GM19025 (cell line): ENCODE data around the gene EXOC3L4.
"Not testable (repeated sequence)": the region's sequence is repeated elsewhere in the genome, so short reads cannot be mapped to it uniquely, and the experiment has no call there.

ENCODE experiments used
- ATAC-seq: cut with Tn5 transposase; IDR thresholded peaks from one replicate; pipeline ENCODE4 v1.9.1; 2021; ENCODE audit warnings: mild to moderate bottlenecking, low read depth, moderate library complexity; ENCODE audit not compliant: unreplicated experiment

Gene EXOC3L4

GRCh38 chr14:103094406-103095209 is at the start of gene EXOC3L4:
TSS of gene EXOC3L4 (plus strand) at chr14:103094725. CDS start at chr14:103100220, 5,495 bp downstream.
- no peak for ATAC-seq

DNA sequence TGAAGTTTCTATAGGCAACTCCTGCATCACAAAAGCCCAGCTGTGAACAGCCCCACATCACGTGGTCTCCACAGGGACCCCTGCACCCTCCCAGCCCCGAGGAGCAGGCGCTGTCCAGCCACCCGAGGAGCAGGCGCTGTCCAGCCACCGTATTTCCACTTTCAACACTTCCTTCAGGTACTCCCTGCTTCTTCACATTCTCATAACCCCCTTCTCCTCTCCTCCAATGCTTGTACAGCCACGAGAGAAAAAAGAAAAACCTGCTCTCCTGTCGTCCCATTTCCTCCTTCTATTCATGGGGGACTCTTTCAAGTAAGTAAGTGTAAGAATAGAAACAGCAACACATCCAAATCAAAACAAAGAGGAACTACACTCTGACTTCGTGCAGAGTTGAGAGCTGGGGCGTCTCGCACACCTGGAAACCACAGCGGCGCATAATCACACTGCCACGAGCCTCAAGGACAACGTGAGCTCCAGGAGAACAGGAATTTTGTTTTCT is 49.1 kb upstream of the EXOC3L4 start:
- no peak for ATAC-seq

GRCh38 chr14:103047453-103047852 is 47.1 kb upstream of the EXOC3L4 start:
- not testable (repeated sequence) for ATAC-seq

DNA sequence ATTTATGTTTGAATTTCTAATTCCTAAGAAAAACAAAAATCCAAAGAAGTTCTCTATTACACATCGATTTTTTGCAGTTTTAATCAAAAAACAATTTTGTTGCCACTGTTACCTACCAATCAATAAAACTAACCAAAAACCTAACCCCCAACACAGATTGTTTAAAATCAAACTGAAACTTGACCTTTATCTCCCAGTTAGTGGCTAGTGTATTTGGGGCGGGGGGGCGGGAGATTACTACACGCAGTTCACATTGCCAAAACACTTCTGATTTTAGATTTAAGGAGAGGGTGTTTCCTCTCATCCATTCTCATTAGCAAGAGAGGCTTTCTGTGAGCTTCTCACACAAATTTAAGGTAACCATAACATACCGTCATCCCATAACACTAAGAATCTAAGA is 43.6 kb upstream of the EXOC3L4 start:
- no peak for ATAC-seq

- ATAC-seq: no peak
These were observed 42.1 kb upstream of the EXOC3L4 start for GRCh38 chr14:103052407-103052806.

DNA sequence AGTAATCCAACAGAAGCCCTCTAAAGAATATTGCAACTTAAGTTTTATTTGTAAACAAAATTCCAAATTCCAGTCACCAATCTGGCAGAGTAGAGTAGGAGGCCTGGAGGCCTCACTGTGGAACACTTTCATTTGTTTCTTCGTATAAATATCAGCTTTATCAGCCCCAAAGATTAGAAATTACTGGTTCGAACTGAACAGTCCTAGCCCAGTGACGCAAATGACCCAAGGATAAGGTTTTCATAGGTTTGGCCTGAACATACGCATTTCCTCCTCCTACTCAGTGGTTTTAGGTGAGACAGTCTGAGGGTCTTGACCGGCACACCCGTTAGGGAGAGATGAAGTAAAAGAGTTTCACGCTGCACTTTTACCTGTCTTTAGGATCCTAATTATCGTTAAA is 38.8 kb upstream of the EXOC3L4 start:
- no peak for ATAC-seq

GRCh38 chr14:103056322-103057027 is 38.0 kb upstream of the EXOC3L4 start:
- no peak for ATAC-seq

DNA sequence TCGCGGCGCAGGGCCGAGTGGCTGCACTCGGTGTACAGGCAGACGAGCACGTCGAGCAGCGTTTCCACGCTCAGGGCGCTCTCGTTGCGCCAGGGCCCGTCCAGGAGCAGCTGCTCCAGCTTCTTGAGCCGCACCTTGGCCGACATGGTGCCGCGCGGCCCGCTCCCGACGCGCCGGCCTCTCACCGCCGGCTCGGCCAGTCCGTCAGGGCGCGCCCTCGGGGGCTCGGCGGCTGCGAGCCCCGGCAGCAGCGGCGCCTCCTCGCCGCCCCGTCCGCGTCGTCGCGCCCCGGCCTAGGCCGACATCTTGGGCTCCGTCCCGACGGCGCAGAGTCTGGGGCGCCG is 37.5 kb upstream of the EXOC3L4 start:
- peak; percentile 23 for ATAC-seq

DNA sequence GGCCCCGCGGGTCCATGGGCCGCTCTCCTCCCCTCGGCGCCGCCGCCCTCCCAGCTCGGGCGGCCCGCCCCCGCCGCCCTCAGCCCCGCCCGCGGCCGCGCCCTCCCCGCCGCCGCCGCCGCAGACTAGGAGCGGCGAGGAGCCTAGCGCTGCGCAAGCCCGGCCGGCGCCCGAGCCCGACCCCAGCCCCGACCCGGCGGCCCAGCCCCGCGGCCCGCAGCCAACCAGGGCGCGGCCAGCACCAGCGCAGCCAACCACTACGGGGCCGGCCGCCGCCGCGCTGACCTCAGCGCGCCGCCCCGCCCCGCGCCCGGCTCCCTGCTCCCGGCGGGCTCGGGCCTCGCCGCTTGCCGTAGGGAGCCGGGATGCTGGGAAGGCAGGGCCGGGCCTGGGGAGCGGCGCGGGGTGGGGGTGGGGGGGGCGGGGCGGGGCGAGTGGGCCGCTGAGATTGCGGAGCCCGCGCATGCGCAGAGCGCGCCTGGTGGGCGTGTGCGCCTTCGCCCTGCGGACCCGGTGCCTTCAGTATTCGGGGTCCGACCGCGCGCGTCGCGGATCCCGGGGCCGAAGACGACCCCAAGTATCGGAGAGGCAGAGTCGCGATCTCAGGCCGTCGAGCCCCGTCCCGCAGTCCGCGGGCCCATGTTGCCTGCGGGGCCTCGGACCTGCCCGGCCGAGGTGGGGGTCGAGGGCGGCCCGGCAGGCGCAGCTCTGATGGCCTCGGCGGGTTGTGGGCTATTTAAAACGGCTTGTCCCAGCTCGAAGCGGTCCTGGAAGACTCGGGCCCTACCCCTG is 37.0 kb upstream of the EXOC3L4 start, which contains the start of gene CDC42BPB:
Gene CDC42BPB, minus strand, starts transcription at position 178 of the 792 bp plus-strand sequence. CDS start 376 bp downstream, outside the sequence.
- ATAC-seq: peak; percentile 83

DNA sequence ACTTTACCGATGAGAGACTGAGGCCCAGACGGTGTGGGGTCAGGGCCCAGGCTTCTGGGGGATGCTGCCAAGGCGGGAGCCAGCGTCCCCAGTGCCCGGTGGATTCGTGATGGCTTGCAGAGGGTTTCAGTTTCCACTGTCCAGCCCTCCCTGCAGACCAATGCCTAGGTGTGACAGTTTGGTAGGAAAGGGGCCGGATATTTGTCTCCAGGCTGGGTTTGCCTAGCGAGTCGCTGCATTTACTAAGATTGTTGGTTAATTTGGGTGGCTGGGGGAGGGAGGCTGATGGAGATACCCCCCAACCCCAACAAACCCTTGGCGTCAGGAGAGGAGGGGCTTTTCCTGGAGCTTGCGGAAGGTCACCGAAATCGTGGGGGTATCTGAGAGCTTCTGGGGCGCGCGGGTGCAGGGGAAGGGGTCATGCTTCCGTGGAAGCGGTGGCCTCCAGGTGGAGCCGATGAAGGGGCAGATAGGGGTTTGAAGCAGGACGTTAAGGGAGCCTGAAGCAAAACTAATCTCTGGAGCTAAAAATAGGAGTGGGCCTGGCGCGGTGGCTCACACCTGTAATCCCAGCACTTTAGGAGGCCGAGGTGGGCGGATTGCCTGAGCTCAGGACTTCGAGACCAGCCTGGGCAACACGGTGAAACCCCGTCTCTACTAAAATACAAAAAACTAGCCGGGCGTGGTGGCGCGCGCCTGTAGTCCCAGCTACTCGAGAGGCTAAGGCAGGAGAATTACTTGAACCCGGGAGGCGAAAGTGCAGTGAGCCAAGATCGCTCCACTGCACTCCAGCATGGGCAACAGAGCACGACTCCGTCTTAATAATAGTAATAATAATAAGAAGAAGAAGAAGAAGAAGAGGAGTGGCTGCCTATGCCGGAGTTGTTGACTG is 36.1 kb upstream of the EXOC3L4 start:
- ATAC-seq: no peak

- ATAC-seq: no peak
These were observed 35.0 kb upstream of the EXOC3L4 start for GRCh38 chr14:103059556-103059955.

GRCh38 chr14:103061482-103061976 is 33.0 kb upstream of the EXOC3L4 start:
- ATAC-seq: no peak

DNA sequence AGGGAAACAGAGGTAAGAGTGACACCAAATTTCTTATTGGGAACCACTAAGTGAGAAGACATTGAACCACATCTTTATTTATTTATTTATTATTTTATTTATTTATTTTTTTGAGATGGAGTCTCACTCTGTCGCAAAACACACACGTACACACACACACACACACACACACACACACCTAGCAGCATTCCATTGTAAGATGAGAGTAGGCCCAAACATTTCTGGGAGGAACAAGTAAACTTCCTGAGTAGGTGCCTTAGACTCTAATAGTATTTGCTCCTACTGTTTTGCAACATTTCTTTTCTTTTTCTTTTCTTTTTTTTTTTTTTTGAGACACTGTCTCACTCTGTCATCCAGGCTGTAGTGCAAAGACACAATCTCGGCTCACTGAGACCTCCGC is 30.1 kb upstream of the EXOC3L4 start:
- no peak for ATAC-seq

GRCh38 chr14:103064978-103065377 is 29.5 kb upstream of the EXOC3L4 start:
- ATAC-seq: no peak

DNA sequence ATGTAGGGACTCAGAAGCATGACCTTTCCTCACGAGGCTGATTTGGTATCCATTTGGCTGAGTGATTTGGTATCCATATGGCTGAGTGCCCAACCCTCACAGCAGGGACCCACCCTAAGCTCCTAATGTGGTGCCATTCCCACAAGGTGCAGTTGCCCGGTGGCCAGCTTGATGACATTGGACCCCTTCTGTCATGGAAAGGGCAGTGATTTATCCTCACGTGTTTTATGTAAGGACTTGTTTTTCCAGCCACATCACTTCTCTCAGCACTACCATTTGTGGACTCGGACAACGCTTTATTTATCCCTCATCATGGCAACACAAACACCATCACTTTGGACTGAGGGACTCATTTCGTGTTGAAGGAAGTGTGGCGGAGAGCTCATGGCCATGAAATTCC is 28.7 kb upstream of the EXOC3L4 start:
- ATAC-seq: no peak

- no peak for ATAC-seq
These were observed 28.1 kb upstream of the EXOC3L4 start for GRCh38 chr14:103066399-103066798.

DNA sequence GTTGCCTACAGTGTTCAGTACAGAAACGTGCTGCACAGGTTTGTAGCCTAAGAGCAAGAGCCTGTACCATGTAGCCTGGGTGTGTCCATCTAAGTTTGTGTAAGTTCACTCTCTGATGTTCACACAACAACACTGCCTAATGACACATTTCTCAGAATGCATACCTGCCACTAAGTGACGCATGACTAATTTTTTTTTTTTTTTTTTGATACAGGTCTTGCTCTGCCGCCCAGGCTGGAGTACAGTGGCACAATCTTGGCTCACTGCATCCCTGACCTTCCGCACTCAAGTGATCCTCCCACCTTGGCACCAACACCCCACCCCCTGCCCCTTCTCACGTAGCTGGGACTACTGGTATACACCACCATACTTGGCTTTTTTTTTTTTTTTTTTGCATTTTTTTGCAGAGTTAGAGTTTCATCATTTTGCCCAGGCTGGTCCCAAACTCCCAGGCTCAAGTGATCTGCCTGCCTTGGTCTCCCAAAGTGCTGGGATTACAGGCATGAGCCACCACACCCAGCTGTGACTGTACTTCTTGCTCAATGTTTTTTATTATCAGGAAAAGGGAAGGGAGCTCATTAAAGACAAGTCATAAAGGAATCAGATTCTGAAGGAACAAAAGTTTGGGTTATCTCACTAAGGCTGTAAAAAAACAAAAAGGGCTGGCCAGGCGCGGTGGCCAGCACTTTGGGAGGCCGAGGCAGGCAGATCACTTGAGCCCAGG is 27.1 kb upstream of the EXOC3L4 start:
- ATAC-seq: no peak

DNA sequence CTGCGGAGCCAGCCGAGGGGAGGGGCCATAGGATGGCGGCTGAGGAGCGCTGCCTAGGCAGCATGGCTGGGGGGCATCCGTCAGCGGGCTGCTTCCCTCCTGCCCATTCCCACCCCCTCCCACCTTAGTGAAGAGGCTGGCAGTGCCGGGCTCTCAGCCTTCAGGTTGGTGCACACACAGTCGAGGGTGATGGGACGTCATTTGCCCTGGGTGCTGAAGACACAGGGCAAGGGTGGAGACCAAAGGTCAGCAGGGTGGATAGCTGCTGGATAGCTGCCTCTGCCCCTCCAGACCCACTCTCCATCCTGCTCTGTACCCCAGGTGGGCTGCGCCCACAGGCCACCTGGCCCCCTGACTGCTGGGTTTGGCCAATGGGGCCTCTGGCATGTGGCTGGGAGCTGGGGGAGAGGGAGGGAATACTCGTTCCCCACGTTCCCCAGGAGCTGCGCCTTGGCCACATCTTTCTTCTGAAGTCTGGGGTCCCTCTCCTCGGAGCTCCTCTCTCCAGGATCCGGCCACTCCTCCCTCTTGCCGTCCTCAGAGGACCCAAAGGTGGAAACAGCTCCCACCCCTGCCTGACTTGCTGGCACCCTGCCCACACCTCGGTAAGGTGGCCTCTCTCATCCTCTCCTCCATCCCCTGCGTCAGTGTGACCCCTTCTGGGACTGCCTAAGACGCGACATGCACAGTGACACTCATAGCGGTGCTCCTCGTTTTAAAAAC is 26.0 kb upstream of the EXOC3L4 start:
- no peak for ATAC-seq
